Dedifferentiated amniotic fluid mesenchymal stem cell (primary cell): ENCODE measurements around the gene DNASE1.

Experiments used
- DNase-seq: peaks from one replicate; pipeline ENCODE4 v3.0.0-alpha.2; 2016; ENCODE audit errors: extremely low spot score

Gene DNASE1

GRCh38 chr16:3695610-3696369 is 41.3 kb downstream of the DNASE1 start:
- DNase-seq, result no peak

- DNase-seq, result peak; percentile 77
Measured at GRCh38 chr16:3696425-3697218, 42.1 kb downstream of the DNASE1 start.

- no peak for DNase-seq
Measured at GRCh38 chr16:3698941-3699340, 44.5 kb downstream of the DNASE1 start.

GRCh38 chr16:3701531-3701930 is 47.0 kb downstream of the DNASE1 start:
- no peak for DNase-seq

GRCh38 chr16:3702082-3702481 is 47.6 kb downstream of the DNASE1 start:
- no peak for DNase-seq

- no peak for DNase-seq
Measured at GRCh38 chr16:3706253-3707012, 51.9 kb downstream of the DNASE1 start.
